Choroid plexus epithelial cell (primary cell): ENCODE data around the gene FPGT.
"Not testable (repeated sequence)": the region's sequence is repeated elsewhere in the genome, so short reads cannot be mapped to it uniquely, and the experiment has no call there.

Experiments
- DNase-seq: peaks from one replicate; pipeline ENCODE4 v3.0.0-alpha.2; 2010; ENCODE audit warnings: low read depth
- H3K4me3 ChIP-seq: 2 replicates; pipeline ENCODE4 v1.5.1; 2011; ENCODE audit warnings: low read depth, mild to moderate bottlenecking, control low read depth, low read length, moderate library complexity
- TF ChIP-seq, protein P1 (sequence below): conservative IDR thresholded peaks from 2 replicates; pipeline ENCODE4 v1.5.1; 2011; ENCODE audit warnings: low read depth, mild to moderate bottlenecking, control low read depth, inconsistent platforms, low read length, moderate library complexity

FPGT gene

DNA sequence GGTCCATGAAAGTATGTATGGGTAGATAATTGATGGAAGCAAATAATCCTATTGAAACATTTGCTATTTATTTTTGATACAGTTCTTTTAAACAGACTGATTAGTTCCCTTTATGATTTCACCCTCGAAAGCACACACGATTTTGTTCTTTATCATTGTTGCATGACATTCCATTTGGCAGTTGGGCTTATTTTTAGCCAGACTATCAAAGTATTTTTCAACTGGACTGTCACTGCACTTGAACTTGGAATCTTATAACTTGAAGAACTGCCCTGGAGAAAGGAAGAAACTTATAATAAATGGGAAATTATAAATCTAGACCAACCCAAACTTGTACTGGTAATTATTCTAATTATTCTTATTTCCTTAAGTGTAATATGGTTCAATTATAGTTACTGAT lies 37.1 kb downstream of the FPGT start, which contains the start of gene TNNI3K:
TNNI3K (plus strand) TSS at position 235 of the 400 bp plus-strand sequence; CDS start at position 300, 65 bp downstream.
- TF ChIP-seq, protein P1, sequence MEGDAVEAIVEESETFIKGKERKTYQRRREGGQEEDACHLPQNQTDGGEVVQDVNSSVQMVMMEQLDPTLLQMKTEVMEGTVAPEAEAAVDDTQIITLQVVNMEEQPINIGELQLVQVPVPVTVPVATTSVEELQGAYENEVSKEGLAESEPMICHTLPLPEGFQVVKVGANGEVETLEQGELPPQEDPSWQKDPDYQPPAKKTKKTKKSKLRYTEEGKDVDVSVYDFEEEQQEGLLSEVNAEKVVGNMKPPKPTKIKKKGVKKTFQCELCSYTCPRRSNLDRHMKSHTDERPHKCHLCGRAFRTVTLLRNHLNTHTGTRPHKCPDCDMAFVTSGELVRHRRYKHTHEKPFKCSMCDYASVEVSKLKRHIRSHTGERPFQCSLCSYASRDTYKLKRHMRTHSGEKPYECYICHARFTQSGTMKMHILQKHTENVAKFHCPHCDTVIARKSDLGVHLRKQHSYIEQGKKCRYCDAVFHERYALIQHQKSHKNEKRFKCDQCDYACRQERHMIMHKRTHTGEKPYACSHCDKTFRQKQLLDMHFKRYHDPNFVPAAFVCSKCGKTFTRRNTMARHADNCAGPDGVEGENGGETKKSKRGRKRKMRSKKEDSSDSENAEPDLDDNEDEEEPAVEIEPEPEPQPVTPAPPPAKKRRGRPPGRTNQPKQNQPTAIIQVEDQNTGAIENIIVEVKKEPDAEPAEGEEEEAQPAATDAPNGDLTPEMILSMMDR, result no peak
- no peak within 1 kb of the TSS for H3K4me3 ChIP-seq
- DNase-seq, result no peak

DNA sequence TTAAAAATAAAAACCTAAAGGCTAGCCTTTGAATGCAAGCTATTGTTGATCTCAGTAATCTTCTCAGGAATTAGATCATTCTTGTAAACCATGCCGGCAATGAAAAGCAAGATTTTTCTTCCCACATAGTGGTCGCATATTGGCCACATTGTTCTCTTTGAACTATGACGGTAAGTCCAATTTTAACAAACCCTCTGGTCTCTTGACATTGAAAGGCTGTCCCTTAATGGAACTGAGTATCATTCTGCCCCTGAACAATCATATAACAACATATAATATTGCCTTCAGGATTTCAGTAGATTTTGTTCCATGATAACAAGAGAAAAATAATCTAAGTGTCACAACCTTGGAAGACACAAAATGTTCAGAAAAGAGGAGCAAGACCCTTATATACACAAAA lies 38.4 kb downstream of the FPGT start:
- TF ChIP-seq, protein P1, result no peak
- no peak overlapping the region for H3K4me3 ChIP-seq
- DNase-seq, result no peak

DNA sequence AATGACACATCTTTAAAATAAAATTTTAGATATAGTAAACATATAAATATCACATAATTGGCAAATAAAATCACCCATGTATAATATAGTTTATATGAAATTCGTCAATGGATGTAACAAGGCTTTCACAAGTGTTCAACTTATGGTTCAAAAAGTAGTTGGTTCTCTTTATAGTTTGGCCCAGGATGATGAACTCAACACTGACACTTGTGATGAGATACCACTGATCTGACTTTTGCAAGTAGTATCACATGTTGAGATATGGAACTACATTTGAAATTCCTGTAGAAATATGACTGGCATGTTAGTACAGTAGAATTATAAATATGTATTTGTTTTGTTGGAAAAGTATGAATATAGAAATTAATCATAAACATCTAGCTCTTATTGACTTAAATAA lies 39.0 kb downstream of the FPGT start:
- TF ChIP-seq, protein P1, result no peak
- no peak overlapping the region for H3K4me3 ChIP-seq

DNA sequence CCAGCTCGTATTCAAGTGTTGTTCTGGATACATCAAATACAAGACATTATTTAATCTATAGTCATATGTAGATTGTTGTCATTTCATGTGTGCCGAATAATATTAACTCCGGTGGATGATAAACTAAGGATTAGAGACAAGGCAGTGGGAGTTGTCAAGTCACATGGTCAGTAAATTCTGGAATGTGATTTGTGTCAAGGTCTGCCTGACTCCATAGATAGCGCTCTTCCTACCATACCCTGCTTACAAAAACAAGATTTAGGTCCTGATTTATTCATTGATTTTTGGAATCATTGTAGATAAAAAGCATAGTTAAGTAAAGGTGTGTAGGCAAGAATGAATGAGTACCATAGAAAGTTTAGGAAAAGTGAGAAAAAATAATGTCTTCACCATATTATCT lies 39.7 kb downstream of the FPGT start:
- TF ChIP-seq, protein P1, result no peak
- no peak for DNase-seq
- H3K4me3 ChIP-seq, result no peak overlapping the region

More for the DNA sequence above, 39.0 kb downstream of the FPGT start:
- no peak for DNase-seq

DNA sequence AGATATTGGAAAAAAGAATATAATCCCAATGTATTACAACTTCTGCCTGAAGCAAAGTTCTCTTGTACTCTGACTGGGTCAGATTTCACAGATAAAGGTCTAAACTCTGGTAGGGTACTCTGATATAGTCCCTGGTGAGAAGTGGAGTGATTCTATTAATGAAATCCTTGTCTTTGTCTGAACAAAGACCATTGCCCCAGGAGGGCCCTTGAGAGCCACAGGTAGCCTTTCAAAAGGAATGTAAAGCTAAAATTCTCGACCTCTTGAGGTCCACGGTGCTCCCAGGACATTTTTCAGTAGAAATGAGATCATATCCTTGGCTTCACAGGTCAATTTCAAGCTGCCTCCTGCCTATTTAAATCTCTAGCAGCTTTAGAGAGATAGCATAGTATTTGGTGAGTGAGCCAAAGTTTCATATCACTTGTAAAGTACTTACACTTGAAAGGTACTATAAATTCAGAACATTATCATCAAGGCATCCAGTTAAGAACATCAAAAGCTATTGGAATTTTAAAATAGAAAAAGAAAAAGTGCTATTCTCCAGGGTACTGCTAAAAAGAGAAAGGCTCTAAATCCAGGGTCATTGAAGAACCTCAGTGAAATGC lies 47.2 kb downstream of the FPGT start:
- peak; percentile 1 for DNase-seq
- no peak overlapping the region for H3K4me3 ChIP-seq
- TF ChIP-seq, protein P1, result no peak

DNA sequence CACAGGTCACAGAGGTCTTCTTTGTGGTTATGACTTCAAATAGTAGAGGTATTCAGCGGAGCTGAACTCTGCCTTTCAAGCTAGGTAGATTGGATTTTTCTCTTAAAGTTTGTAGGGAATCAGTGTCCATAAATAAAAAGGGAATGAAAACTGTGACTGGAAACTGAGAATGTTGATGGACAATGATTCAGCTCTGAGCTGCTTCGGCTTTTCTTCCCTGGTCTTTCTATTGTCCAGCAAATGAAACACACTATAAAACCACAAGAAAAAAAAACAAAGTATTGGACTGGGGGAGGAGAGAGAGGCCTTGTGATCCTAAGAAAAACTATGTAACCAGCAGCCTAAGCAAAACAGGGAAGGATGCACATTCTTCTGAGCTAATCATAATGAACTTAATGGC lies 48.3 kb downstream of the FPGT start:
- TF ChIP-seq, protein P1, result no peak
- H3K4me3 ChIP-seq, result no peak overlapping the region
- peak; percentile 2 for DNase-seq

DNA sequence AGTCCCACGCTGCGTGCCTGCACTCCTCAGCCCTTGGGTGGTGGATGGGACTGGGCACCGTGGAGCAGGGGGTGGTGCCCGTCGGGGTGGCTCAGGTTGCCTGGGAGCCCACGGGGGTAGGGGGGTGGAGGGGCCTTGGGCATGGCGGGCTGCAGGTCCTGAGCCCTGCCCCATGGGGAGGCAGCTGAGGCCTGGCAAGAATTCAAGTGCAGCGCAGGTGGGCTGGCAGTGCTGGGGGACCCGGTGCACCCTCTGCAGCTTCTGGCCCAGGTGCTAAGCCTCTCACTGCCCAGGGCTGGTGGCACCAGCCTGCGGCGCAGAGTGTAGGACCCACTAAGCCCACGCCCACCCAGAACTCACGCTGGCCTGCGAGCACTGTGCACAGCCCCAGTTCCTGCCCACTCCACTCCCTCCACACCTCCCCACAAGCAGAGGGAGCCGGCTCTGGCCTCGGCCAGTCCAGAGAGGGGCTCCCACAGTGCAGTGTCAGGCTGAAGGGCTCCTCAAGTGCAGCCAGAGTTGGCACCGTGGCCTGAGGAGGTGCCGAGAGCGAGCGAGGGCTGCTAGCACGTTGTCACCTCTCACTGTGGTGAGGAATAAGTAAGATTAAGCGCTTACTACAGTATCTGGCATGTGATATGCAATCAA lies 50.0 kb downstream of the FPGT start:
- DNase-seq, result no peak
- H3K4me3 ChIP-seq, result no peak overlapping the region
- TF ChIP-seq, protein P1, result no peak

DNA sequence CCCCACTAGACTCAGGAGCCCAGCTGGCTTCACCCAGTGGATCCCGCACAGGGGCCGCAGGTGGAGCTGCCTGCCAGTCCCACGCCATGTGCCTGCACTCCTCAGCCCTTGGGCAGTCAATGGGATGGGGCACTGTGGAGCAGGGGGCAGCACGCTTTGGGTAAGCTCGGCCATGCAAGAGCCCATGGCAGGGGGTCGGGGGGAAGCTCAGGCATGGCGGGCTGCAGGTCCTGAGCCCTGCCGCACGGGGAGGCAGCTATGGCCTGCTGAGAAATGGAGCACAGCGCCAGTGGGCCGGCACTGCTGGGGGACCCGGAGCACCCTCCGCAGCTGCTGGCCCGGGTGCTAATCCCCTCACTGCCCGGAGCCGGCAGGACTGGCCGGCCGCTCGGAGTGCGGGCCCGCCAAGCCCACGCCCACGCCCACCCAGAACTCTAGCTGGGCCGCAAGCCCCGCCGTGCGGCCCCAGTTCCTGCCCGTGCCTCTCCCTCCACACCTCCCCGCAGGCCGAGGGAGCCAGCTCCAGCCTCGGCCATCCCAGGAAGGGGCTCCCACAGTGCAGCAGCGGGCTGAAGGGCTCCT lies 55.3 kb downstream of the FPGT start:
- not testable (repeated sequence) for DNase-seq, H3K4me3 ChIP-seq
